Measurements from ENCODE around the gene AKAP1. TPM values are rescaled to one million over a fixed set of nuclear protein-coding genes. Genes with fewer than 3 reads are reported as not detected.

Gene AKAP1
- total RNA-seq, 2 donors from 2014 or later, result 128 to 139 TPM

- Histone ChIP-seq H3K27ac (peak overlapping the region; percentile 75), H3K9me3 (no peaks in the 10 kb centered on the region), H3K27me3 (no peaks in the 10 kb centered on the region), H3K36me3 (no peaks in the 10 kb centered on the region), H3K4me3 (no peak overlapping the region), H3K4me1 (peaks cover 19% of the 10 kb centered on the region), H3K9ac (ENCODE audit: low read depth in 2 of 2, low read length in 2 of 2) (peak overlapping the region in 1 of 2 donors; percentile 70)
- peak; percentile 30 for TF ChIP-seq CTCF (IDR thresholded peaks at IDR 0.05)
- DNase-seq, result no peak
- intact Hi-C loops (cut with DNase I), result no loop called here
Measured at GRCh38 chr17:57106107-57106835, 21.2 kb downstream of the AKAP1 start.

GRCh38 chr17:57106836-57107497 lies 21.9 kb downstream of the AKAP1 start:
- no peaks in the 10 kb centered on the region for H3K9me3 ChIP-seq
- TF ChIP-seq CTCF (IDR thresholded peaks at IDR 0.05), result no peak
- intact Hi-C loops (cut with DNase I), result no loop called here
- no peak for DNase-seq
- no peaks in the 10 kb centered on the region for H3K36me3 ChIP-seq
- peak overlapping the region in 1 of 2 donors; percentile 64 for H3K9ac ChIP-seq (ENCODE audit: low read depth in 2 of 2, low read length in 2 of 2)
- H3K4me3 ChIP-seq, result no peak overlapping the region
- H3K27ac ChIP-seq, result peak overlapping the region; percentile 75
- peaks cover 19% of the 10 kb centered on the region for H3K4me1 ChIP-seq
- H3K27me3 ChIP-seq, result no peaks in the 10 kb centered on the region

- DNase-seq, result peak; percentile 80
- Histone ChIP-seq H3K4me3 (no peak overlapping the region), H3K4me1 (peaks cover 19% of the 10 kb centered on the region)
Measured at GRCh38 chr17:57107498-57108101, 22.6 kb downstream of the AKAP1 start.

GRCh38 chr17:57108671-57109392 lies 23.8 kb downstream of the AKAP1 start:
- Histone ChIP-seq H3K4me3 (no peak overlapping the region), H3K27me3 (no peaks in the 10 kb centered on the region), H3K36me3 (no peaks in the 10 kb centered on the region), H3K9me3 (no peaks in the 10 kb centered on the region), H3K9ac (ENCODE audit: low read depth in 2 of 2, low read length in 2 of 2) (peak overlapping the region in 1 of 2 donors; percentile 67), H3K4me1 (peaks cover 19% of the 10 kb centered on the region), H3K27ac (peak overlapping the region; percentile 75)
- TF ChIP-seq CTCF (IDR thresholded peaks at IDR 0.05), result no peak
- intact Hi-C loops (cut with DNase I), result no loop called here
- peak; percentile 74 for DNase-seq

More at GRCh38 chr17:57107498-57108101, 22.6 kb downstream of the AKAP1 start:
- Histone ChIP-seq H3K36me3 (no peaks in the 10 kb centered on the region), H3K9me3 (no peaks in the 10 kb centered on the region), H3K27ac (peak overlapping the region; percentile 75), H3K9ac (ENCODE audit: low read depth in 2 of 2, low read length in 2 of 2) (peak overlapping the region in 1 of 2 donors; percentile 70), H3K27me3 (no peaks in the 10 kb centered on the region)
- intact Hi-C loops (cut with DNase I), result no loop called here
- TF ChIP-seq CTCF (IDR thresholded peaks at IDR 0.05), result no peak
